HEK293 (cell line): ENCODE results near the gene GAK.

Experiments
- CTCF ChIP-seq: fragments of 450-650 bp; formaldehyde crosslinking; IDR thresholded peaks from 2 replicates; pipeline ENCODE4 v1.5.1; 2016; ENCODE audit warnings: missing biosample characterization, missing genetic modification characterization
- OVOL3 ChIP-seq: fragments of 450-650 bp; formaldehyde crosslinking; IDR thresholded peaks from 2 replicates; pipeline ENCODE4 v1.5.1; 2016; ENCODE audit warnings: missing biosample characterization, missing genetic modification characterization
- PRDM1 ChIP-seq: fragments of 450-650 bp; formaldehyde crosslinking; IDR thresholded peaks from 2 replicates; pipeline ENCODE4; 2016; ENCODE audit warnings: missing biosample characterization, missing genetic modification characterization
- ZBTB1 ChIP-seq: fragments of 450-650 bp; formaldehyde crosslinking; IDR thresholded peaks from 2 replicates; pipeline ENCODE4 v1.5.1; 2016; ENCODE audit warnings: missing biosample characterization, missing genetic modification characterization
- ZBTB44 ChIP-seq: fragments of 450-650 bp; IDR thresholded peaks from 2 replicates; pipeline ENCODE4 v1.5.1; 2018; ENCODE audit warnings: missing biosample characterization, mild to moderate bottlenecking, missing genetic modification characterization
- ZBTB8A ChIP-seq: fragments of 450-650 bp; formaldehyde crosslinking; IDR thresholded peaks from 2 replicates; pipeline ENCODE4 v1.5.1; 2016; ENCODE audit warnings: missing biosample characterization, missing genetic modification characterization
- ZNF2 ChIP-seq: fragments of 450-650 bp; formaldehyde crosslinking; IDR thresholded peaks from 2 replicates; pipeline ENCODE4 v1.5.1; 2016; ENCODE audit warnings: missing biosample characterization, missing genetic modification characterization
- ZNF24 ChIP-seq: fragments of 450-650 bp; formaldehyde crosslinking; IDR thresholded peaks from 2 replicates; pipeline ENCODE4 v1.5.1; 2016; ENCODE audit warnings: missing biosample characterization, missing genetic modification characterization
- ZNF514 ChIP-seq: fragments of 450-650 bp; formaldehyde crosslinking; IDR thresholded peaks from 2 replicates; pipeline ENCODE4 v1.5.1; 2016; ENCODE audit warnings: missing biosample characterization, missing genetic modification characterization
- ZNF548 ChIP-seq: fragments of 450-650 bp; formaldehyde crosslinking; IDR thresholded peaks from 2 replicates; pipeline ENCODE4 v1.5.1; 2016; ENCODE audit warnings: missing biosample characterization, missing genetic modification characterization
- ZNF596 ChIP-seq: fragments of 450-650 bp; IDR thresholded peaks from 2 replicates; pipeline ENCODE4 v1.5.0; 2018; ENCODE audit warnings: missing biosample characterization, mild to moderate bottlenecking, missing genetic modification characterization, moderate library complexity
- ZNF776 ChIP-seq: fragments of 450-650 bp; formaldehyde crosslinking; IDR thresholded peaks from 2 replicates; pipeline ENCODE4 v1.5.0; 2017; ENCODE audit warnings: missing biosample characterization, missing genetic modification characterization, borderline replicate concordance
- TF ChIP-seq, protein P1 (sequence below): fragments of 450-650 bp; formaldehyde crosslinking; IDR thresholded peaks from 2 replicates; pipeline ENCODE4 v1.5.1; 2016; ENCODE audit warnings: missing biosample characterization, missing genetic modification characterization

DNA sequence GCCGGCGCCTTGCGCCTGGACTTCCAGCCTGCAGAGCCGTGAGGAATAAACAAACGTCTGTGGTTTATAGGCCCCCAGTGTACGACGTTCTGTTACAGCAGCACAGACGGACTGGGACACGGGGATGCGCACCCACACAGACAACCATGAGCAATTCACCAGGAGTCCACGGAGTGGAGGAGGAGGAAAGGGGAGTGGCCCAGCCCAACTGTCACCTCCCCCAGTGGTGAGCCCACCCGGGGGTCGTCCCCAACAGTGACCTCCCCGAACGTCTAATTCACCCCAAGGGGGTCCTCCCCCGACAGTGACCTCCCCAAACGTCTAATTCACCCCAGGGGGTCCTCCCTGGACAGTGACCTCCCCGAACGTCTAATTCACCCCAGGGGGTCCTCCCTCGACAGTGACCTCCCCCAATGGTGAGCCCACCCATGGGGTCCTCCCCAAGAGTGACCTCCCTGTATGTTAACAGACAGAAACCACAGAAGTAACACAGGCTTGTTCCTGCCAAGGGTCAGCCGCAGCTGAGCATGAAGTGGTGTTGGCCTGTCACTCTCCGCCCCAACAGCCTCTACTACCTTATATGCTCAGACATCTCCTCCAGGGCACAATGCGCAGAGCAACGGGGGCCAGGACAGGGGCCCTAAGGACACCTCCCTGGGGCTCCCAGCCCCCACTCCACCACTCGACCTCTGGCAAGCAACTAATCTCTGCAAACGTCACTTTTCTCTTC, 6.2 kb downstream of the GAK start:
- TF ChIP-seq, protein P1, sequence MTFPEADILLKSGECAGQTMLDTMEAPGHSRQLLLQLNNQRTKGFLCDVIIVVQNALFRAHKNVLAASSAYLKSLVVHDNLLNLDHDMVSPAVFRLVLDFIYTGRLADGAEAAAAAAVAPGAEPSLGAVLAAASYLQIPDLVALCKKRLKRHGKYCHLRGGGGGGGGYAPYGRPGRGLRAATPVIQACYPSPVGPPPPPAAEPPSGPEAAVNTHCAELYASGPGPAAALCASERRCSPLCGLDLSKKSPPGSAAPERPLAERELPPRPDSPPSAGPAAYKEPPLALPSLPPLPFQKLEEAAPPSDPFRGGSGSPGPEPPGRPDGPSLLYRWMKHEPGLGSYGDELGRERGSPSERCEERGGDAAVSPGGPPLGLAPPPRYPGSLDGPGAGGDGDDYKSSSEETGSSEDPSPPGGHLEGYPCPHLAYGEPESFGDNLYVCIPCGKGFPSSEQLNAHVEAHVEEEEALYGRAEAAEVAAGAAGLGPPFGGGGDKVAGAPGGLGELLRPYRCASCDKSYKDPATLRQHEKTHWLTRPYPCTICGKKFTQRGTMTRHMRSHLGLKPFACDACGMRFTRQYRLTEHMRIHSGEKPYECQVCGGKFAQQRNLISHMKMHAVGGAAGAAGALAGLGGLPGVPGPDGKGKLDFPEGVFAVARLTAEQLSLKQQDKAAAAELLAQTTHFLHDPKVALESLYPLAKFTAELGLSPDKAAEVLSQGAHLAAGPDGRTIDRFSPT: no peak
- TF ChIP-seq ZBTB44 (tag by site-specific recombination) (no peak), OVOL3 (tag by site-specific recombination) (no peak), CTCF (tag by site-specific recombination) (no peak), ZNF596 (tag by site-specific recombination) (no peak), ZNF776 (tag by site-specific recombination) (no peak), ZNF24 (tag by site-specific recombination) (no peak), ZNF514 (tag by site-specific recombination) (no peak), ZBTB1 (tag by site-specific recombination) (no peak), PRDM1 (tag by site-specific recombination) (no peak), ZNF2 (tag by site-specific recombination) (no peak), ZNF548 (no peak), ZBTB8A (tag by site-specific recombination) (no peak)
